Retina (tissue), 1 donor: ENCODE data around the gene IL17REL.
A peak's percentile ranks its signal among the peaks of the same experiment; 100 is the strongest.
"Not testable (repeated sequence)": the region's sequence is repeated elsewhere in the genome, so short reads cannot be mapped to it uniquely, and the experiment has no call there.

Experiments used
- DNase-seq: peaks from one replicate; pipeline ENCODE4 v3.0.0-alpha.2; 2016

IL17REL gene

DNA sequence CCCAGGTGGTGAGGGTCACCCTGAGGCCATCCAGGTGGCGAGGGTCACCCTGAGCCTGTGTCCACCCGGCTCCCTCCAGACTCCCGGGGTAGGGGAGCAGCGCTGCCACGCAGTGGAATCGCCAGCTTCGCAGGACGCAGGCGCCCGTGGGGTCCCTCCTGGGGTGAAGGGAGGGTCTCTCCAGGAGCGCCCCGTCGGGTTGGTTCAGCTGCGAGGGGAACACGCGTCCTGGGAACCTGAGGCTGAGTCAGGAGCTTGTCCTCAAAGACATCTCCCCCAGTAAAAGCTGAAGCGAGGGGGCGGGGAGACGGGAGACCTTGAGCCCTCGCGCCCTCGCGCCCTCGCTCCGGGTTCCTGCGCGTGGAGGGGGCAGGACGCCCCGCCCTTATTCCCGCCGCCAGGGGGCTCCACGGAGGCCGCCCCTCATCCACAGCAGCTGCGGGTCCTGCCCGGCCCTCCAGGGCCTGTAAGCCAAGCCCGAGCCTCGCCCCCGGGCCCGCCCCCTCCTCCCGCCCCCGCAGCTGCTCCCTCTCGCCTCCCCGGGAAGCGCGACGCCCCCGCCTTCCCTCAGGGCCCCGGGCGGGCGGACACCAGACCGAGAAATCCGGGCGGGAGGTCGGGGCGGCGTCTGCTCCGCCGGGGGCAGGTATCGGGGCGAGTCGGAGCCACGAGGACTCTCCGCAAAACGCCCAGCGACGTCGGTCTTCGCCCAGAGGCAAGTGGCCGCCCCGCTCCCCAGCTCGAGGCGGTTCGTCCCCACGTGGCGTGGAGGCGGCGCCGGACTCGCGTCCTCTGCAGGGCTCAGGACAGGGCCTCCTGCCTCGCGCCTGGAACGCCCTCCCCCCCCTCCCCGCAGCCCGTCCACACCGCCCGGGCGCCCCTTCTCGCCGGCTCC, 29.2 kb downstream of the IL17REL start:
- peak; percentile 21 for DNase-seq

DNA sequence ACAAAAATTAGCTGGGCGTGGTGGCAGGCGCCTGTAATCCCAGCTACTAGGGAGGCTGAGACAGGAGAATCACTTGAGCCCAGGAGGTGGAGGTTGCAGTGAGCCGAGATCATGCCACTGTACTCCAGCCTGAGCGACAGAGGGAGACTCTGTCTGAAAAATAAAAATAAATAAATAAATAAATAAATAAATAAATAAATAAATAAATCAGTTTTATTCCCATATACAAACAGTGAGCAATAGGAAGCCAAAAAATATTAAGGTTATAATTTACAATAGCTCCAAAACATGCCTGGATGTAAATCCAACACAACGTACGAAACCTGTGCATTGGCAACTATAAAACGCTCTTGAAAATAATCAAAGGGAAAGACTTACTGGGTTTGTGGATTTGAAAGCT, 30.8 kb downstream of the IL17REL start:
- DNase-seq, result not testable (repeated sequence)

GRCh38 chr22:49979587-49980264, 32.8 kb downstream of the IL17REL start:
- peak; percentile 12 for DNase-seq

DNA sequence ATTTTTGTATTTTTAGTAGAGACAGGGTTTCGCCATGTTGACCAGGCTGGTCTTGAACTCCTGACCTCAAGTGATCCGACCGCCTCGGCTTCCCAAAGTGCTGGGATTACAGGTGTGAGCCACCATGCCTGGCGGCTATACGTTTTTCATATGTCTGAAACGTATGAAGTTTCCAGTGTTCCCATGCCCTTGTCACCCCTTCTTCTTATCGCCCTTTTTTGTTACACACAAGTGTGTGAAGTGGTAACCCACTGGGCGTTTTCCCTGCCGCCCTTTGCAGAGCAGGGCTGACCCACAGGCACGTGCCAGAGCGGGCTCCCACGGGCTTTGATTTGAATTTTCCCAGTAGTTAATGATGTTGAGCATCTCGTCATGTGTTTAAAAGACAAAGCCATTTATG, 35.0 kb downstream of the IL17REL start:
- DNase-seq, result no peak

GRCh38 chr22:49976439-49977175, 36.0 kb downstream of the IL17REL start:
- no peak for DNase-seq

DNA sequence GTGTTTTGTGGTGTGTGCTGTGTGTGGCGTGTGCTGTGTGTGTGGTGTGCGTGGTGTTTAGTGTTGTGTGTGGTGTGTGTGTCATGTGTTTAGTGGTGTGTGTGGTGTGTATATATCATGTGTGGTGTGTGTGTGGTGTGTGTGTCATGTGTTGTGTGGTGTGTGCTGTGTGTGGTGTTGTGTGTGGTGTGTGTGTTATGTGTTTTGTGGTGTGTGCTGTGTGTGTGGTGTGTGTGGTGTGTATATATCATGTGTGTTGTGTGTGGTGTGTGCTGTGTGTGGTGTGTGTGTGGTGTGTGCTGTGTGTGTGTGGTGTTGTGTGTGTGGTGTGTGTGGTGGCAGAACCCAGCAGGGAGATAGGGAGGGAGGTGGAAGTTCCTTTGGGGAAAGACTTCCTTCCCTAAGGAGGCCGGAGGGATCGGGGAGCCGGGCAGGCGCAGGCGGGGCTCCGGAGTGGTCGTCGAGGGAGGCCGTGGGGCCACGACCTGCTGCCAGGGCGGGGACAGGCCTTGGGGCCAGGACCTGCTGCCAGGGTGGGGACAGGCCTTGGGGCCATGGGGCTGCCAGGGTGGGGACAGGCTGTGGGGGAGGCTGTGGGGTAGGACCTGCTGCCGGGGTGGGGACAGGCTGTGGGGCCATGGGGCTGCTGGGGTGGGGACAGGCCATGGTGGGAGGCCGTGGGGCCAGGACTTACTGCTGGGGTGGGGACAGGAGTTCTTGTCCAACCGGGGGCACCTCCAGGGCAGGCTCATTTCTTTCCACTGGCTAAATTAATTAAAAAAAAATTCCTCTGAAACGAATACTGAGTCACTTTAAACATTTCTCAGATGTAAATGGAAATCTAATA, 36.8 kb downstream of the IL17REL start:
- no peak for DNase-seq

DNA sequence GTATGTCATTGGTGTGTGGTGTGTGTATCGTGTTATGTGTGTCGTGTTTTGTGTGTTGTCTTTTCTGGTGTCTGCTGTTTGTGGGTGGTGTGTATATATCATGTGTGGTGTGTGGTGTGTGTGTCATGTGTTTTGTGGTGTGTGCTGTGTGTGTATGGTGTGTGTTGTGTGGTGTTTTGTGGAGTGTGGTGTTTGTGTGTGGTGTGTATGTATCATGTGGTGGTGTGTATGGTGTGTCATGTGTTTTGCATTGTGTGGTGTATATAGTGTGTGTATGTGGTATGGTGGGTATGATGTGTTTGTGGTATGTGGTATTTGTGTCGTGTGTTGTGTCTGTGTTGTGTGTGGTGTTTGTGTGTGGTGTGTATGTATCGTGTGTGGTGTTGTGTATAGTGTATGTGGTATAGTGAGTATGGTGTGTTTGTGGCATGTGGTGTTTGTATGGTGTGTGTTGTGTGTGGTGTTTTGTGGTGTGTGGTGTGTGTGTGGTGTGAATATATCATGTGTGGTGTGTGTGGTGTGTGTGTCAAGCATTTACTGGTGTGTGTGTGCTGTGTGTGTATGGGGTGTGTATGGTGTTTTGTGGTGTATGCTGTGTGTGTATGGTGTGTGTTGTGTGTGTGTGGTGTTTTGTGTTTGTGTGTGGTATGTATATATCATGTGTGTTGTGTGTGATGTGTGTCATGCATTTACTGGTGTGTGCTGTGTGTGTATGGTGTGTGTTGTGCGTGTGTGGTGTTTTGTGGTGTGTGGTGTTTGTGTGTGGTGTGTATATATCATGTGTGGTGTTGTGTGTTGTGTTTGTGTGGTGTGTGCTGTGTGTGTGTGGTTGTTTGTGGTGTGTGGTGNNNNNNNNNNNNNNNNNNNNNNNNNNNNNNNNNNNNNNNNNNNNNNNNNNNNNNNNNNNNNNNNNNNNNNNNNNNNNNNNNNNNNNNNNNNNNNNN, 39.3 kb downstream of the IL17REL start:
- no peak for DNase-seq

GRCh38 chr22:49972163-49973017, 40.2 kb downstream of the IL17REL start:
- no peak for DNase-seq

DNA sequence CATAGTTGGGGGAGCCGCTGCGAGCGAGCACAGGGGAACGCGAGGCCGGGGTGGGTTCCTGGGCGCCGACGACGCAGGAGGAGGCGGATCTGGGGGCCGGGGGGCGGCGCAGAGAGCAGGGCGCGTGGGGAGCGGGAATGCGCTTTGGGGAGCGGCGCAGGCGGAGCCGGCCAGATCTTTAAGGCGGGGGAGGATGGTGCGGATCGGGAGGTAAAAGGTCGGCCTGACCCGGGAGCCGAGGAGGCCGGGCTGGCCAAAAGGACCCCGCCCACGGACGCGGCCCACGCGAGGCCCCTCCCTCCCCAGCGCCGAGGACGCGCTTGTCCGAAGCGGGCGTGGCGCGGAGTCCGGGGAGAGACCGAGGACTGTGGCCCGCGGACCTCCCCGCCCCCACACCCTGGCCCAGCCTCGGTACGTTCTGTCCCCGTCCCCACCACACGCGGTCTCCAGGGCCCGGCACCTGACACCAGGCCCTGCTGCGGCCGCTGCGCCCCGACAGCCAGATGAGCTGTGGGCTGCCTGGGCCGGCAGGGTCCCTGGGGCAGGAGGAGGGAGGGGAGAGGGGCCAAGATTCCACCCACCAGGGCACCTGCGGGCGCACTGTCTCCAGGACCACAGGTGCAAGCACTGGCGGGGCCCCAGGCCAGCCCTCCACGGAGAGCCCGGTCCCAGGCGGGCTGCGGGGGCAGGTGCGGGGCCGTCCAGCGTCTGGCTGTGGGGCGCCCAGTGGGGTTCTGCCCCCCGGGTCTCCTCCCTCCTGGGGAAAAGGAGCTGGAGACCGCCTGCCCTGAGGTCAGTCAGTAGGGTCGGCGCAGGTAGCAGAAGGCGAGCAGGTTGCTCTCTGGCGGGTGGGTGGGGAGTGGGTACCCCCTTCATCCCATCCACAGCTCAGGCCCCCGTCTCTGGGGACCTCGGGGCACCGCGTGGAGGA, 41.1 kb downstream of the IL17REL start:
- no peak for DNase-seq

DNA sequence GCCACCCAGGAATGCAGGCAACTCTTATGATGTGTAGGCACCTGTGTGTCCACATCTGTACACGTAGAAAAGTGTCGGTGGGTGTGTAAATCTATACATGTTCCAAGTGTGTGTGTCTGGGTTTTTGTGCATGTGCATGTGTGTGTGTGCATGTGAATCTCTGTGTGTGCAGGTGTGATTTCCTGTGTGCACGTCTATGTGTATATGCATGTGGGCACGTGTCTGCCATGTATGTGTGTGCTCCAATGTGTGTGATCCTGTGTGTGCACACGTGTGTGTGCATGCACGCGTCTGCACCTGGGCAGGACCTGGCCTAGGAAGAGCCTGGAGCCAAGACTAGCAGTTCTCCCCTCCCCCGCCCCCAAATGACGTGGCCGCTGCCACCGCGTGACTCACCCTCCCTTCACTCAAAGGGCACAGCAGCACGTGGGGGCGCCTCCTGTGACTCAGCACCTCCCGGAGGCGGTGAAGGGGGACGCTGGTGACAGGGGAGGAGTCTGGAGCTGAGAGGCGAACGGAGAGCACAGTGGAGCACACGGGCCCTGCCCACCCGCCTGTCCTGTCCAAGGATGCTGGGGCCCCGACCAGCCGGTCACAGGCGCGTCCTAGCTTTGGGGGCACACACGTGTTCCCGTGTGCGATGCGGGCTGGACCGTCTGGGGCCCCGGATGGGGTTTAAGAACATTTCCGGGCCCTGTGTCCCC, 41.9 kb downstream of the IL17REL start:
- peak; percentile 75 for DNase-seq

DNA sequence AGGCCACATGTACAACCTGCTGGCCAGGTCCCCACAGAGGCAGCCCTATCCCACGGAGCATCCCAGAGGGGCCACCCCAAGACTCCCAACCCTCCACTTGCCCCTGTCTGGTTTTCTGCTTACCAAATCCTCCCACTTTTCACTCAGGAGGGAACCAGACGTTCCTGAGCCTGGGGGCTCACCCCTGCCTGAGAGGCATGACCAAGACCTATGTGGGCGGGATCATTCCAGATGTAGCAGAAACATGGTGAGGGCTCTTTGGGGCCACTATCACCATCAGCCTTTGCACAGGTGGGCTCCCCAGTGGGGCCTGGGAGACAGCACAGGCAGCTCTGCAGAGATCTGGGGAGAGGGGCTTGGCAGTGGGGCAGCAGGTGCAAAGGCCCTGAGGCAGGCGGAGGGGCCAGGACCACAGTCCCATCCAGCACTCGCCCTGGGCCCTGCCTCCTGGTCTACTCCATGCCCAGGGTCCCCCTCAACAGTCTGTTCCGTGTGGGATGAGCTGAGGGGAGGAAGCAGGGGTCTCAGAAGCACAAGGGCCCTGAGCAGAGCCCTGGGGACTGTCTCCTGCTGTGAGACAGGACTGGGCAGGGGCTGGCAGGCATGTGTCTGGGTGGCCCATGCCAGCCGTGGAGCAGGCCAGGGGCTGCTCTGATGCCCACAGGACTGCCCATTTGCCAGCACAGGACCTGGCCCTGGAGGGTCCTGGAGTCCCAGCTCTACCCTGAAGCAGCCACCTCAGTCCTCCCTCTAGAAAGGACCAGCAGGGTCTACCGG, 42.6 kb downstream of the IL17REL start:
- DNase-seq, result no peak

- no peak for DNase-seq
Measured at GRCh38 chr22:49968831-49969661, 43.5 kb downstream of the IL17REL start.

- no peak for DNase-seq
Measured at GRCh38 chr22:49968313-49968830, 44.2 kb downstream of the IL17REL start.

- no peak for DNase-seq
Measured at GRCh38 chr22:49967706-49968208, 44.8 kb downstream of the IL17REL start.

DNA sequence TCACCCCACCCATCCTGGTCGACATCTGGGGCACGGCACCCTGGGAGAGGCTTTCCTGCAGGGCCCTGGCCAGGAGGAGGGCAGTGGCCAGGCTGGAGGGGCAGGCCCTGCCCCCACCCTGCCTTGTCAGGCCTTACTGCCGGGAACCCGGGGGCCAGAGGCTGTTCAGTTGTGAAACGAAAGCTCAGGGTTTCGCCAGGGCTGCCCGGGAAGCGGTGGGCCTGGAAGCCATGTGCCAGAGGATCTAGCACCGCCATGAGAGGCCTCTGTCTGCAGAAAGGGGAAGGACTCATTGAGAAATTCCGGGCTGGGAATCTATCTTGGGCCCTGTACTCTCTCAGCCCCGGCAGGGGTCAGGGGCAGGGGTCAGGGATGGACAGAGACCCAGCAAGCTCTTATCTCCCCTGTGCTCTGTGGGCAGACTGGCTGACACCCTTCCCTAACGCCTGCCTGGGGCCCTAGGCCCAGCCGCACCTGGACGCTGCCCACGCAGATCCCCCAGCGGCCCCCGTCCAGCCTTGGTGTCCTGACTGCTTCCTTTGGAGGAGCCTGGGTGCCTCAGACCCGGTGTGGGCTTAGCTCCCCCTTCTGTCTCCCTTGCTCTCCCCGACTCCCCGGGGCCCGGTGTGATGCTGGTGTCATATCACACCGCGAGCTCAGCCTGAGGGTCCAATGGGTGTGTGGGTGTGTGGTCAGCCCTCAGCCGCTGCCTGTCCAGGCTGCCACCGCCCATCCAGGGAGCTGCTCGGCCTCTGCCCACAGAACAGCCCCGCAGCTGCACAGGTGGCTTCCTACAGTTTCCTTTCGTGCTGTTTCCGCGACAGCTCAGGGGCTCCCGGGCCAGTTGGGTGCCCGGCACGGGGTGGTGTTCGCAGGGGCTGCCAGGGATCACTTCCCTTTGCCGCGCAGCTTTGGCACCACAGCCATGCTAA, 45.5 kb downstream of the IL17REL start:
- DNase-seq, result no peak
